ENCODE measurements around the gene ZNF496.

Gene ZNF496

GRCh38 chr1:247352175-247352574 is 20.5 kb upstream of the ZNF496 start:
- Histone ChIP-seq H3K4me3 (ENCODE audit: low read length) (no peak overlapping the region), H3K9ac (ENCODE audit: low read length) (no peak overlapping the region), H3K4me1 (ENCODE audit: control insufficient read depth, insufficient read depth, low read length) (peaks cover 6% of the 10 kb centered on the region), H3K9me3 (ENCODE audit: control insufficient read depth, low read length) (no peaks in the 10 kb centered on the region), H3K36me3 (ENCODE audit: control insufficient read depth, insufficient read depth, low read length) (no peaks in the 10 kb centered on the region), H3K27me3 (ENCODE audit: control insufficient read depth, insufficient read depth, low read length) (peaks cover 11% of the 10 kb centered on the region)

GRCh38 chr1:247350587-247350986 is 18.9 kb upstream of the ZNF496 start:
- Histone ChIP-seq H3K9ac (ENCODE audit: low read length) (no peak overlapping the region), H3K4me1 (ENCODE audit: control insufficient read depth, insufficient read depth, low read length) (peaks cover 6% of the 10 kb centered on the region), H3K4me3 (ENCODE audit: low read length) (no peak overlapping the region), H3K9me3 (ENCODE audit: control insufficient read depth, low read length) (no peaks in the 10 kb centered on the region), H3K36me3 (ENCODE audit: control insufficient read depth, insufficient read depth, low read length) (no peaks in the 10 kb centered on the region), H3K27me3 (ENCODE audit: control insufficient read depth, insufficient read depth, low read length) (peaks cover 10% of the 10 kb centered on the region)

- H3K4me3 ChIP-seq (ENCODE audit: low read length), result no peak overlapping the region
- no peaks in the 10 kb centered on the region for H3K36me3 ChIP-seq (ENCODE audit: control insufficient read depth, insufficient read depth, low read length)
- peaks cover 6% of the 10 kb centered on the region for H3K4me1 ChIP-seq (ENCODE audit: control insufficient read depth, insufficient read depth, low read length)
- no peak overlapping the region for H3K9ac ChIP-seq (ENCODE audit: low read length)
- H3K27me3 ChIP-seq (ENCODE audit: control insufficient read depth, insufficient read depth, low read length), result peaks cover 10% of the 10 kb centered on the region
- no peaks in the 10 kb centered on the region for H3K9me3 ChIP-seq (ENCODE audit: control insufficient read depth, low read length)
These were observed 16.0 kb upstream of the ZNF496 start for GRCh38 chr1:247347477-247348222.

- no peaks in the 10 kb centered on the region for H3K9me3 ChIP-seq (ENCODE audit: control insufficient read depth, low read length)
- peaks cover 10% of the 10 kb centered on the region for H3K27me3 ChIP-seq (ENCODE audit: control insufficient read depth, insufficient read depth, low read length)
- no peaks in the 10 kb centered on the region for H3K36me3 ChIP-seq (ENCODE audit: control insufficient read depth, insufficient read depth, low read length)
- no peak overlapping the region for H3K4me3 ChIP-seq (ENCODE audit: low read length)
- peaks cover 6% of the 10 kb centered on the region for H3K4me1 ChIP-seq (ENCODE audit: control insufficient read depth, insufficient read depth, low read length)
- no peak overlapping the region for H3K9ac ChIP-seq (ENCODE audit: low read length)
These were observed 14.2 kb upstream of the ZNF496 start for GRCh38 chr1:247345881-247346280.

GRCh38 chr1:247343801-247344200 is 12.1 kb upstream of the ZNF496 start:
- Histone ChIP-seq H3K4me3 (ENCODE audit: low read length) (no peak overlapping the region), H3K9ac (ENCODE audit: low read length) (no peak overlapping the region), H3K9me3 (ENCODE audit: control insufficient read depth, low read length) (no peaks in the 10 kb centered on the region), H3K4me1 (ENCODE audit: control insufficient read depth, insufficient read depth, low read length) (peaks cover 6% of the 10 kb centered on the region), H3K27me3 (ENCODE audit: control insufficient read depth, insufficient read depth, low read length) (peaks cover 10% of the 10 kb centered on the region), H3K36me3 (ENCODE audit: control insufficient read depth, insufficient read depth, low read length) (peaks cover 7% of the 10 kb centered on the region)

GRCh38 chr1:247338723-247339275 is 7.1 kb upstream of the ZNF496 start:
- no peak overlapping the region for H3K9ac ChIP-seq (ENCODE audit: low read length)
- H3K9me3 ChIP-seq (ENCODE audit: control insufficient read depth, low read length), result no peaks in the 10 kb centered on the region
- peaks cover 7% of the 10 kb centered on the region for H3K36me3 ChIP-seq (ENCODE audit: control insufficient read depth, insufficient read depth, low read length)
- no peak overlapping the region for H3K4me3 ChIP-seq (ENCODE audit: low read length)
- no peaks in the 10 kb centered on the region for H3K4me1 ChIP-seq (ENCODE audit: control insufficient read depth, insufficient read depth, low read length)
- no peaks in the 10 kb centered on the region for H3K27me3 ChIP-seq (ENCODE audit: control insufficient read depth, insufficient read depth, low read length)

- no peaks in the 10 kb centered on the region for H3K27me3 ChIP-seq (ENCODE audit: control insufficient read depth, insufficient read depth, low read length)
- peaks cover 7% of the 10 kb centered on the region for H3K36me3 ChIP-seq (ENCODE audit: control insufficient read depth, insufficient read depth, low read length)
- H3K9ac ChIP-seq (ENCODE audit: low read length), result no peak overlapping the region
- no peak overlapping the region for H3K4me3 ChIP-seq (ENCODE audit: low read length)
- peaks cover 8% of the 10 kb centered on the region for H3K4me1 ChIP-seq (ENCODE audit: control insufficient read depth, insufficient read depth, low read length)
- no peaks in the 10 kb centered on the region for H3K9me3 ChIP-seq (ENCODE audit: control insufficient read depth, low read length)
These were observed 6.3 kb upstream of the ZNF496 start for GRCh38 chr1:247337961-247338360.

- Histone ChIP-seq H3K9me3 (ENCODE audit: control insufficient read depth, low read length) (no peaks in the 10 kb centered on the region), H3K36me3 (ENCODE audit: control insufficient read depth, insufficient read depth, low read length) (peaks cover 7% of the 10 kb centered on the region), H3K4me1 (ENCODE audit: control insufficient read depth, insufficient read depth, low read length) (peaks cover 13% of the 10 kb centered on the region), H3K9ac (ENCODE audit: low read length) (no peak overlapping the region), H3K4me3 (ENCODE audit: low read length) (no peak overlapping the region), H3K27me3 (ENCODE audit: control insufficient read depth, insufficient read depth, low read length) (no peaks in the 10 kb centered on the region)
These were observed 5.6 kb upstream of the ZNF496 start for GRCh38 chr1:247337250-247337746.

- no peak overlapping the region for H3K9ac ChIP-seq (ENCODE audit: low read length)
- peaks cover 7% of the 10 kb centered on the region for H3K36me3 ChIP-seq (ENCODE audit: control insufficient read depth, insufficient read depth, low read length)
These were observed 4.7 kb upstream of the ZNF496 start for GRCh38 chr1:247336390-247336789.

GRCh38 chr1:247335882-247336281 is 4.2 kb upstream of the ZNF496 start:
- Histone ChIP-seq H3K36me3 (ENCODE audit: control insufficient read depth, insufficient read depth, low read length) (peaks cover 7% of the 10 kb centered on the region), H3K4me1 (ENCODE audit: control insufficient read depth, insufficient read depth, low read length) (peaks cover 15% of the 10 kb centered on the region), H3K4me3 (ENCODE audit: low read length) (no peak overlapping the region), H3K27me3 (ENCODE audit: control insufficient read depth, insufficient read depth, low read length) (no peaks in the 10 kb centered on the region), H3K9ac (ENCODE audit: low read length) (no peak overlapping the region), H3K9me3 (ENCODE audit: control insufficient read depth, low read length) (no peaks in the 10 kb centered on the region)

More at GRCh38 chr1:247336390-247336789, 4.7 kb upstream of the ZNF496 start:
- H3K4me1 ChIP-seq (ENCODE audit: control insufficient read depth, insufficient read depth, low read length), result peaks cover 14% of the 10 kb centered on the region
- H3K9me3 ChIP-seq (ENCODE audit: control insufficient read depth, low read length), result no peaks in the 10 kb centered on the region
- no peaks in the 10 kb centered on the region for H3K27me3 ChIP-seq (ENCODE audit: control insufficient read depth, insufficient read depth, low read length)
- H3K4me3 ChIP-seq (ENCODE audit: low read length), result no peak overlapping the region

GRCh38 chr1:247334378-247335133 is 2.9 kb upstream of the ZNF496 start:
- H3K4me3 ChIP-seq (ENCODE audit: low read length), result no peak overlapping the region
- no peaks in the 10 kb centered on the region for H3K27me3 ChIP-seq (ENCODE audit: control insufficient read depth, insufficient read depth, low read length)
- H3K9ac ChIP-seq (ENCODE audit: low read length), result no peak overlapping the region
- H3K36me3 ChIP-seq (ENCODE audit: control insufficient read depth, insufficient read depth, low read length), result no peaks in the 10 kb centered on the region
- peaks cover 23% of the 10 kb centered on the region for H3K4me1 ChIP-seq (ENCODE audit: control insufficient read depth, insufficient read depth, low read length)
- H3K9me3 ChIP-seq (ENCODE audit: control insufficient read depth, low read length), result no peaks in the 10 kb centered on the region
